GM21447 (cell line): ENCODE measurements around the gene LHX4.

Experiments
- ATAC-seq: cut with Tn5 transposase; IDR thresholded peaks from one replicate; pipeline ENCODE4 v1.9.1; 2021; ENCODE audit not compliant: unreplicated experiment

Gene LHX4

GRCh38 chr1:180256341-180257027 lies 26.4 kb downstream of the LHX4 start:
- ATAC-seq = no peak

GRCh38 chr1:180257028-180257386 lies 26.9 kb downstream of the LHX4 start:
- no peak for ATAC-seq

- no peak for ATAC-seq
These were observed 27.4 kb downstream of the LHX4 start for GRCh38 chr1:180257486-180257885.

GRCh38 chr1:180258290-180258689 lies 28.2 kb downstream of the LHX4 start:
- no peak for ATAC-seq

GRCh38 chr1:180258935-180259334 lies 28.9 kb downstream of the LHX4 start:
- no peak for ATAC-seq

- no peak for ATAC-seq
These were observed 29.6 kb downstream of the LHX4 start for GRCh38 chr1:180259431-180260338.

GRCh38 chr1:180260541-180260940 lies 30.5 kb downstream of the LHX4 start:
- ATAC-seq = no peak

- ATAC-seq = no peak
These were observed 31.0 kb downstream of the LHX4 start for GRCh38 chr1:180261030-180261429.

GRCh38 chr1:180261524-180262155 lies 31.6 kb downstream of the LHX4 start:
- no peak for ATAC-seq

- no peak for ATAC-seq
These were observed 32.8 kb downstream of the LHX4 start for GRCh38 chr1:180262628-180263488.

GRCh38 chr1:180264595-180264994 lies 34.5 kb downstream of the LHX4 start:
- ATAC-seq = no peak

GRCh38 chr1:180265201-180265600 lies 35.1 kb downstream of the LHX4 start:
- no peak for ATAC-seq

- ATAC-seq = no peak
These were observed 35.8 kb downstream of the LHX4 start for GRCh38 chr1:180265871-180266270.

- no peak for ATAC-seq
These were observed 36.5 kb downstream of the LHX4 start for GRCh38 chr1:180266275-180267210.

GRCh38 chr1:180267211-180267561 lies 37.1 kb downstream of the LHX4 start:
- no peak for ATAC-seq

GRCh38 chr1:180267761-180268555 lies 37.9 kb downstream of the LHX4 start:
- ATAC-seq = no peak

- ATAC-seq = no peak
These were observed 38.6 kb downstream of the LHX4 start for GRCh38 chr1:180268556-180269075.

- no peak for ATAC-seq
These were observed 39.8 kb downstream of the LHX4 start for GRCh38 chr1:180269645-180270529.
